GM21717 (cell line): ENCODE results near the gene PBX4.

ENCODE experiments used
- ATAC-seq: cut with Tn5 transposase; IDR thresholded peaks from one replicate; pipeline ENCODE4 v1.9.1; 2021; ENCODE audit warnings: mild to moderate bottlenecking, moderate library complexity; ENCODE audit not compliant: unreplicated experiment

PBX4 gene

GRCh38 chr19:19527674-19528625, 90.5 kb downstream of the PBX4 start:
- ATAC-seq = no peak

DNA sequence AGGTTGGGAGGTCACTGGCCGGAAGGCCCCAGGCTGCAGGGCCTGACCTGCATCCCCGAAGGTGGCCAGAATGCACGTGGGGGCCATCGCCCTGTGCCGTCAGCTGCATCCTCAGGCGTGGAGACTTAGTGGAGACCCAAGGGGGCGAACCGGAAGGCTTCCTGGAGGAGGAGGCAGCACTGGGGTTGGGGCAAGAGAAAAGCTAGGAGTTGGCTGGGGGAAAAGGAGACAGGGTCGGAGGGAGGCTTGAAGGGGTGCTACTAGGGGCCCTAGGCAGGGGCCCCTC, 91.2 kb downstream of the PBX4 start:
- ATAC-seq = no peak

DNA sequence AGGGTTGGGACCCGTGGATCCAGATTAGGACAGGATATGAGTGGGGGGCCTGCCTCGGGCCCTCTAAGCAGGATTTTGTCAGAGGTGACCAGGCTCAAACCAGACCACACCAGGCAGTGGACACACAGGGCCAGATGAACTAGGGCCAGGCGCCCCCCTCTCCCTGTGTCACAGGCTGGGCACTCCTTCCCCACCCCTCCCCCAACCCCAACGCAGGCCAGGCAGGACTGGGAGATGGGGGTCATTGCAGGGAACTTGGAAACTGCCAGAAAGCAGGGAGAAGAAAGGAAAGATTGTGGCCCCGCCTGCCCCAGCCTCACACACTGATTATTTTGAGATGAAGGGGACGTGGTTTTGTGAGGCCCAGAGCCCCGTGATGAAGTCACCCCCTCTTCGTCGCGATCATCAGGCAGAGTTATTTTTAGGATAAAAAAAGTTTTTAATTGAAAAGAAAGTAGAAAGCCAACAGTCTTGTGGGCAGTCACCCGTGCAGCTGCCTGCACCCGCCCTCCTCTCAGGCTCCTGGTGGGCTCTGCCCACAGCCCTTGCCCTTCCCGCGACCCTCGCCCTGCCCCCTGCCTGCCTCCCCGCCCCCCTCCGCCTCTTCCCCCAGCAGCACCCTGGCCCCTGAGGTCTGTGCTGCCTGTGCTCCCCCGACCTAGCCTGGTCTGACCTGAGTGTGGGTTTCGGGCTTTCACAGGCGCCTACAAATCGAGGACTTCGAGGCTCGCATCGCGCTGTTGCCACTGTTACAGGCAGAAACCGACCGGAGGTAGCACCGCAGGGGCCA, 91.7 kb downstream of the PBX4 start:
- ATAC-seq = no peak

DNA sequence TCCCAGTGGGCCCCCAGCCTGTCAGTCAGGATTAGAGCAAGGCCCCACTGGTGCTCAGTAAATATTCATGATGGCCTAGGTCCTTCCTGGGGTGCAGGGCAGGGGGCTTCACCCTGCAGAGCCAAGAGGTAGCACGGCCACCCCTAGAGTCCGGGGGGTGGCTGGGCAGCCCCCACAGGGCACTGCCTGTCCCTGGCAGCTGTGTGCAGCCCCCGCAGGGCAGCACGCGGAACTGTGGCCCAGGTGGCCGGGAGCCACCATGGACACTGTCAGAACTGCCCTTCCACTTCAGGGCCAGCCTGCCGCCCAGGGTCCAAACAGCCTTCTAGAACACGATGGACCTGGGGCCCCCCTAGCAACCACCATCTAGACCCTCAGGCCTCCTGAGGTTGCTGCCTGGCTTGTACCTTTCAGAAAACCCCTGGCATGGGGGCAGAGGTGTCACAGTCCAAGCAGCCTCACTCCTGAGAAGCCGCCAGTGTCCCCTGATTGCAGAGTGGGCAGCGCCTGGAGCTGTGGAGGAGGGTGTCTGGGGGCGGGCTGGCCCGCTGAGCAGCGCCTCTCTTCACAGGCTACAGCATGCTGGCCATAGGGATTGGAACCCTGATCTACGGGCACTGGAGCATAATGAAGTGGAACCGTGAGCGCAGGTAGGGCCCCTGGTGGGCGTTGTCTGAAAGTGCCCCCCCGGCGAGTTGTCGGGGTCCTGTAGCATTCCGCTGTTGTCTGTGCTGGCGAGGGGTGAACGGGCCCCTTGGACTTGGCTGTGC, 92.7 kb downstream of the PBX4 start:
- no peak for ATAC-seq

DNA sequence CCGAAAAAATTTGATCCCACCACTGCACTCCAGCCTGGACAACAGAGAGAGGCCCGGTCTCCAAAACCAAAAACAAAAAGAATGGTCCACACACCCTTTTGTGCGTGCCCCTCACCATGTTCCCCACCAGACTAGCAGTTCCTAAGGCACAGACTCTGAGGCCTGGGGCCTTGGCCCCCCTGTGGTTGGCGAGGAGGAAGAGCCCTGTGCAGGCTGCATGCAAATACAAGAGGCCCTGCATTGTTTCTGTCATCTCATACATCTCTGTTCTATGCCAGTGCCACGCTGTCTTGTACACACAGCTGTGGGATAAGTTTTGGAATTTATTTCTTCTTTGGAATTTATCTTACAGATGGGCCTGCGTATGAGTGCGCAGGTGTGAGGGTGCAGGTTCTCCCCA, 94.4 kb downstream of the PBX4 start:
- no peak for ATAC-seq

- ATAC-seq = no peak
Measured at GRCh38 chr19:19523177-19523576, 95.3 kb downstream of the PBX4 start.

- no peak for ATAC-seq
Measured at GRCh38 chr19:19520989-19521388, 97.5 kb downstream of the PBX4 start.

GRCh38 chr19:19517235-19517619, 101.3 kb downstream of the PBX4 start:
- no peak for ATAC-seq

GRCh38 chr19:19515642-19516519, 102.6 kb downstream of the PBX4 start, which contains the start of gene NDUFA13:
NDUFA13 (plus strand) TSS chr19:19516225; CDS start chr19:19516239, 14 bp downstream.
- ATAC-seq = peak; percentile 82

- no peak for ATAC-seq
Measured at GRCh38 chr19:19514881-19515641, 103.4 kb downstream of the PBX4 start, which contains the start of gene TSSK6. TSSK6 (minus strand) TSS chr19:19515548; CDS start chr19:19515427, 121 bp downstream.

- no peak for ATAC-seq
Measured at GRCh38 chr19:19514215-19514657, 104.3 kb downstream of the PBX4 start.

DNA sequence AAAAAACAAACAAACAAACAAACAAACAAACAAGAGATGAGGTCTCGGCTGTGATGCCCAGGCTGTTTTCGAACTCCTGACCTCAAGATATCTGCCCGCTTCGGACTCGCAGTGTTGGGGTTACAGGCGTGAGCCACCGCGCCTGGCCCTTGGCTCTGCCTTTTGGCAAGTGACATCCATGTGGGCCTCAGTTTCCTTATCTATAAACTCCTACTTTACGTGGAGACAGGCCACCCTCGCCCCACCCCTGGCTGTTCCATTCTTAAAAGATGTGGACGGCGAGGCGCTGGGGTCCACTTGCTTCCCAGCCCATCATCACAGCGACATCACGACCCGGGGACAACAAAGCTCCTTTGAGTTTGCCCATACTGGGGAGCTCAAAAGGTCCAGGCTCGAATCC, 104.8 kb downstream of the PBX4 start:
- ATAC-seq = no peak
